Head of caudate nucleus (tissue), 42 donors: ENCODE results near the gene ACIN1.

ENCODE experiments used
- DNase-seq, 42 donors: peaks; one replicate each; pipeline versions ENCODE4 v3.0.0 to v3.0.0-alpha.2; 2020 to 2021; ENCODE audit warnings: mixed read lengths in 7 of 42
- intact Hi-C: fragments of 100-400 bp; cut with DNase I; formaldehyde crosslinking; loops from one replicate; pipeline ENCODE4 v1.15.0; 2022

Gene ACIN1

GRCh38 chr14:23094666-23095195 is at the start of gene ACIN1:
TSS of gene ACIN1 (minus strand) at chr14:23095136. CDS start at chr14:23095112, 24 bp downstream.
- DNase-seq = peak in 41 of 42 donors; percentile 51 to 99 (median 75)

GRCh38 chr14:23143911-23144310 is 49.0 kb upstream of the ACIN1 start:
- no peak for DNase-seq
- intact Hi-C loops = no loop called here

More at GRCh38 chr14:23094666-23095195, at the start of gene ACIN1:
- intact Hi-C loops = loop anchor here (10.0 kb wide), 1 partner anchor 210 kb away; the partner anchor contains the start of genes BCL2L2 and PPP1R3E

GRCh38 chr14:23142826-23143225 is 47.9 kb upstream of the ACIN1 start:
- intact Hi-C loops = no loop called here
- DNase-seq = no peak

GRCh38 chr14:23141706-23142444 is 46.9 kb upstream of the ACIN1 start:
- intact Hi-C loops = no loop called here
- no peak for DNase-seq

GRCh38 chr14:23140371-23140770 is 45.4 kb upstream of the ACIN1 start:
- intact Hi-C loops = no loop called here
- no peak for DNase-seq

GRCh38 chr14:23139874-23140273 is 44.9 kb upstream of the ACIN1 start:
- intact Hi-C loops = no loop called here
- no peak for DNase-seq

- no peak for DNase-seq
- intact Hi-C loops = no loop called here
Measured at GRCh38 chr14:23137813-23138535, 43.0 kb upstream of the ACIN1 start.

- DNase-seq = no peak
- intact Hi-C loops = no loop called here
Measured at GRCh38 chr14:23137192-23137812, 42.4 kb upstream of the ACIN1 start.

GRCh38 chr14:23136566-23137133 is 41.7 kb upstream of the ACIN1 start:
- intact Hi-C loops = no loop called here
- no peak for DNase-seq

GRCh38 chr14:23132970-23133369 is 38.0 kb upstream of the ACIN1 start:
- no peak for DNase-seq
- intact Hi-C loops = no loop called here

GRCh38 chr14:23131482-23131881 is 36.5 kb upstream of the ACIN1 start:
- no peak for DNase-seq
- intact Hi-C loops = no loop called here

- intact Hi-C loops = no loop called here
- peak in 2 of 42 donors; percentile 34 to 63 for DNase-seq
Measured at GRCh38 chr14:23130871-23131270, 35.9 kb upstream of the ACIN1 start.

GRCh38 chr14:23129759-23130316 is 34.9 kb upstream of the ACIN1 start:
- DNase-seq = no peak
- intact Hi-C loops = loop anchor here (5.0 kb wide), 1 partner anchor 37 kb away; no protein-coding TSS in a partner anchor

- intact Hi-C loops = loop anchor here (5.0 kb wide), 1 partner anchor 38 kb away; no protein-coding TSS in a partner anchor
- DNase-seq = no peak
Measured at GRCh38 chr14:23128969-23129758, 34.2 kb upstream of the ACIN1 start.

GRCh38 chr14:23127861-23128260 is 32.9 kb upstream of the ACIN1 start:
- DNase-seq = no peak
- intact Hi-C loops = loop anchor here (5.0 kb wide), 1 partner anchor 39 kb away; no protein-coding TSS in a partner anchor

GRCh38 chr14:23126548-23127278 is 31.8 kb upstream of the ACIN1 start:
- no peak for DNase-seq
- intact Hi-C loops = loop anchor here (5.0 kb wide), 1 partner anchor 41 kb away; no protein-coding TSS in a partner anchor

- DNase-seq = peak in 4 of 42 donors; percentile 14 to 52 (median 34)
- intact Hi-C loops = loop anchor here (5.0 kb wide), 1 partner anchor 41 kb away; no protein-coding TSS in a partner anchor
Measured at GRCh38 chr14:23125933-23126524, 31.1 kb upstream of the ACIN1 start.
